Posterior cingulate gyrus (tissue), 11 donors: Measurements from ENCODE around the gene MTOR.
"Not testable (repeated sequence)": the region's sequence is repeated elsewhere in the genome, so short reads cannot be mapped to it uniquely, and the experiment has no call there.

ENCODE experiments used
- DNase-seq, 10 donors: peaks; one replicate each; pipeline versions ENCODE4 v3.0.0 to v3.0.0-alpha.2; 2020 to 2021; ENCODE audit warnings: mixed read lengths in 3 of 10
- intact Hi-C: fragments of 100-400 bp; cut with DNase I; formaldehyde crosslinking; loops from one replicate; pipeline ENCODE4 v1.15.1; 2023

Gene MTOR

GRCh38 chr1:11130406-11130805, 131.9 kb downstream of the MTOR start:
- DNase-seq: peak in 1 of 10 donors; percentile 20
- intact Hi-C loops: no loop called here

GRCh38 chr1:11129649-11130390, 132.5 kb downstream of the MTOR start:
- peak in 1 of 10 donors; percentile 62 for DNase-seq
- intact Hi-C loops: no loop called here

- DNase-seq: no peak
- intact Hi-C loops: no loop called here
Observed at GRCh38 chr1:11126569-11126968, 135.8 kb downstream of the MTOR start.

- no peak for DNase-seq
- intact Hi-C loops: no loop called here
Observed at GRCh38 chr1:11125931-11126330, 136.4 kb downstream of the MTOR start.

DNA sequence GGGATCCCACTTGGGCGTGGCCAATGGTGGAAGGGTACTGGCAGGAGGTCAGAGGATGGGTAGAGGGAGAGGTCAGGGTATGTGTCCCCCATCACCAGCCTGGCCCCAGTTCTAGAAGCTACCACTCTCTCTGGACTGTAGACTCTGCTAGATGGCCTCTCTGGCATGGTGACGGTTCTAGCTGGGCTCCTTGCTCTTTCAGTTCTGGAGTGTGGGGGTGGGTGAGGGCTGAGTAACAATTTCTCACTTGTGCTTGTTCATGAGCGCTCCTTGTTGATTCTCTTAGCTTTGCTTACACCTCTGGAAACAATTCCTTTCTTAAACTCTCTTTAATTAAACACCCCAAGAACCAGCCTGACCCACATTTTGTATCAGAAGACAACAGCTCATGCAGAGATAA, 137.4 kb downstream of the MTOR start:
- peak in 1 of 10 donors; percentile 19 for DNase-seq
- intact Hi-C loops: no loop called here

DNA sequence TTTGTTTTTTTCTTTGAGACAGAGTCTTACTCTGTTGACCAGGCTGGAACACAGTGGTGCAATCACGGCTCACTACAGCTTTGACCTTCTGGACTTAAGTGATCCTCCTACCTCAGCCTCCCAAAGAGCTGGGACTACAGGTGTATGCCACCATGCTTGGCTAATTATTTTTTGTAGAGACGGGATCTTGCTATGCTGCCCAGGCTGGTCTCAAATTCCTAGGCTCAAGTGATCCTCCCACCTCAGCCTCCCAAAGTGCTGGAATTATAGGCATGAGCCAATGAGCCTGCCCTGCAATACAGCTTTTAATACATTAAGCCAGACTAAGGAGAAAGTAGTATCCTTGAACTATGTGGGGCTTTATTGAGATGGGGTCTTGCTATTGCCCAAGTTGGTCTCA, 146.0 kb downstream of the MTOR start:
- DNase-seq: no peak
- intact Hi-C loops: no loop called here

DNA sequence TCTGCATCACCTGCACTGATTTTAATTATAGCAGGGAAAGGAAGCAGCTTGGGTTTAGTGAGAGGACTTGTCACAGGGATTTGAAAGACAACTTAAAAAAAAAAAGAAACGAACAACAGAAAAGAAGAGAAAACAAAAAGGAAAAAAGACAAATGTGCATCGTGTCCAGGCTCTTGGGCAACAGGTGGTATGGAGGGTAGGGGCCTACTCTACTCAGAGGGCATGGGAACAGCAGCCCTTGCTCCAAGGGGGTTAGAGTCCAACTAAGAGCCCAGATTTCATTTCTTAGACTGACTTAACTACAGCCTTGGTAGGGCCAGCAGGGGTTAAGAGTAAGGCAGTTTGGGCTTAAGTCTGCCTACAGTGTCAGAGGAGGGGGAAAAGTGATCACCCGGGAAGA, 147.4 kb downstream of the MTOR start:
- intact Hi-C loops: no loop called here
- DNase-seq: no peak

DNA sequence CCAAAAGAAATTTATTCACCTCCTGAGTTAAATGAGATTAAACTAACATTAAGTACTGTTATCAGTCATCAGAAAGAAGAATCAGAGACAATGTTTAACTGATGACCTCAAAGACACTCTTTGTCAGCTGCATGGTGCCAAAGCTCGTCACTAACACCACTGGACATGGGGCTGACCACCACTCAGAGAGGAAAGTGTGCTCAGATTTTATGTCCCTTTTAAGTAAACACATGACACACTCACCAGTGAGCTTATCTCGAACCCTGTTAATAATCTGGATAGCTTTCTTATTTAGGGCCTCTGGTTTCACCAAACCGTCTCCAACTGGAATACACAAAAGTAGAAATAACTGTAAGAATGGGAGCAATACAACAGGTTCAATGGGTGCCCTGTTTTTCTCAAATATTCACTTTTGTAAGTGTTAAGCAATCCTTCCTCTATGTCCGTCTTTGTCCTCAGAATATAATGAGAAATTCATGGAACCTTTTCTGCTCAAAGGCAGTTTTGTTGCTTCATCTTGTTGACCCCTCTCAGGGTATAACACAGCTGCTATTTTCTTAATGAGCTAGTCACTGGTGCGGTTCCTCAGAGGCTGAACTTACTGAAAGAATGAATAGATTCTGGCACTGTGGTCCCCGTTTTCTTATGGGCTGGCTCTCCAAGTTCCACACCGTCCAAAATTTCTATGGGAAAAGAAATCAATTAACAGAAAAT, 153.1 kb downstream of the MTOR start:
- DNase-seq: no peak
- intact Hi-C loops: no loop called here

- intact Hi-C loops: no loop called here
- DNase-seq: no peak
Observed at GRCh38 chr1:11107599-11107998, 154.8 kb downstream of the MTOR start.

GRCh38 chr1:11105586-11105985, 156.8 kb downstream of the MTOR start:
- DNase-seq: no peak
- intact Hi-C loops: no loop called here

DNA sequence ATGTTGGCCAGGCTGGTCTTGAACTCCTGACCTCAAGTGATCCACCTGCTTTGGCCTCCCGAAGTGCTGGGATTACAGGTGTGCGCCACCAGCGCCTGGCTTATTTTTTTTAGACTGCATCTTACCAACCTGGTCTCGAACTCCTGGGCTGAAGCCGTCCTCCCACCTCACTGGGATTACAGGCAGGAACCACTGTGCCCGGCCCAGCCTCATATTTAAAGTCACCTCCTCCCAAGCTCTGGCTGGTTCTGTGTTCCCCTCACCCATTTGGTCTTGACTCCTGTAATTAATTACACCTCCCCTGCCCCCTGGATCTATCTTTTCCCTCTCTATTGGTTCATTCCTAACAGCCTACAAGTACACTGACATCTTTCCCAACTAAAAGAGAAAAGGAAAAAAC, 161.0 kb downstream of the MTOR start:
- intact Hi-C loops: no loop called here
- no peak for DNase-seq

DNA sequence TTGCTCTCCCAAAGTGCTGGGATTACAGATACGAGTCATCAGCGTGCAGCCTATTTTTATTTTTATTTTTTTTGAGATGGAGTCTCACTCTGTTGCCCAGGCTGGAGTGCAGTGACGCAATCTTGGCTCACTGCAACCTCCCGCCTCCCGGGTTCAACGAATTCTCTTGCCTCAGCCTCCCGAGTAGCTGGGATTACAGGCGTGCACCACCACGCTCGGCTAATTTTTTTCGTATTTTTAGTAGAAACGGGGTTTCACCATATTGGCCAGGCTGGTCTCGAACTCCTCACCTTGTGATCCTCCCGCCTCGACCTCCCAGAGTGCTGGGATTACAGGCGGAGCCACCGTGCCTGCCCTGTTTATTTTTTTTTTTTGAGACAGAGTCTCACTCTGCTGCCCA, 161.5 kb downstream of the MTOR start:
- intact Hi-C loops, DNase-seq: not testable (repeated sequence)

DNA sequence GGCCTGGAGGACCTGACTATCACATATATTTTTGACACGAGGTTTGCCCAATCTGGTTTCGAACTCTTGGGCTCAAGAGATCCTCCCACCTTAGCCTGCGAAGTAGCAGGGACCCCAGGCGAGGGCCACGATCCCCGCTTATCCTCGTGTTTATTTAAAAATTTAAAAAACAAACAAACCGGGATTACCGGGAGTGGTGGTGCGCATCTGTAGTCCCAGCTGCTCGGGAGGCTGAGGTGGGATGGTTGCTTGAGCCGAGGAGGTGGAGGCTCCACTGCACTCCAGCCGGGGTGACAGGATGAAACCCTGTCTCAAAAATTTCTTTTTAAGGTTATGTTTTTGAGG, 162.2 kb downstream of the MTOR start:
- intact Hi-C loops: no loop called here
- DNase-seq: peak in 1 of 10 donors; percentile 12

DNA sequence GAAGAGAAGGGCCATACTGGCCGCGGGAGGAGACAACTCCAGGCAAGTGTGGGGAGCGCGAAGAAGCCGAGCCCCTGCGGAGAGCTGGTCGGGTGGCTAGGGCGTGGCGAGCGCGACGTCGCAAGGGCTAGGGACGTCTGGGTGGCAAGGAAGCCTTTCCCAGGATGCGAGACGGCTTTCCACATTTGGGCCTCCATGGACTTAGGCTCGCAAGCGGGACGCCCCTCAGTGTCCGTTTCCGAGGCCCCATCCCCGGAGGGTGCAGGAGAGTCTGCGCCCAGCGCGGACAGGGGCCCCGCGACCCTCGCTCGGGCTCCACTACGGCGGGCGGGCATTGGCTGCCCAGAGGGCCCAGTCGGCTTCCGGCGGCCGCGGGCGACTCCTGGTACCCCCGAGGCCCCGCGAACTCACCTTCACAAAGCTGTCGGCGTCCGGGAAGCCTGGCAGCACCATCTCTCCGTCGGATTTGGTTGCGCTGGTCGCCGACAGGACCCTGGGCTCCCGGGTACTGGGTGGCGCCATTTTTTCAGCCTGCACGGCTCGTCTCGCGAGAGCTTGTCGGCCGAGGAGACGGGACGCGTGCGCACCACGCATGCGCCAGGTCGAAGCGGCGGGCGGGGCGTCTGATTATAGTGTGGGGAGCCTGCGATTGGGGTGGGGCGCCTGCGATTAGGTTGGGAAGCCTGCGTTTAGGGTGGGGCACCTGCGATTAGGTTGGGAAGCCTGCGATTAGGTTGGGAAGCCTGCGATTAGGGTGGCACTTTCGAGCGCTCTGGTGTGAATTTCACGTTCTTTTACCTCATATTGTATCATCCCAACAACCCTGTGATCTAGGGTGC, 162.8 kb downstream of the MTOR start, which contains the start of gene EXOSC10:
Gene EXOSC10, minus strand, starts transcription at position 560 of the 839 bp plus-strand sequence. Its CDS starts 38 bp downstream, at position 522.
- intact Hi-C loops: loop anchor here (10.0 kb wide), 1 partner anchor 115 kb away; no protein-coding TSS in a partner anchor

GRCh38 chr1:11098931-11099309, 163.4 kb downstream of the MTOR start:
- intact Hi-C loops: loop anchor here (10.0 kb wide), 1 partner anchor 116 kb away; no protein-coding TSS in a partner anchor
- no peak for DNase-seq

More for the DNA sequence above, 162.8 kb downstream of the MTOR start, which contains the start of gene EXOSC10:
- DNase-seq: peak; percentile 89 to 99 (median 94)

GRCh38 chr1:11083784-11084183, 178.6 kb downstream of the MTOR start:
- DNase-seq, intact Hi-C loops: not testable (repeated sequence)

GRCh38 chr1:11080931-11081330, 181.4 kb downstream of the MTOR start:
- intact Hi-C loops: no loop called here
- DNase-seq: no peak

GRCh38 chr1:11078631-11079030, 183.7 kb downstream of the MTOR start:
- DNase-seq: no peak
- intact Hi-C loops: no loop called here

DNA sequence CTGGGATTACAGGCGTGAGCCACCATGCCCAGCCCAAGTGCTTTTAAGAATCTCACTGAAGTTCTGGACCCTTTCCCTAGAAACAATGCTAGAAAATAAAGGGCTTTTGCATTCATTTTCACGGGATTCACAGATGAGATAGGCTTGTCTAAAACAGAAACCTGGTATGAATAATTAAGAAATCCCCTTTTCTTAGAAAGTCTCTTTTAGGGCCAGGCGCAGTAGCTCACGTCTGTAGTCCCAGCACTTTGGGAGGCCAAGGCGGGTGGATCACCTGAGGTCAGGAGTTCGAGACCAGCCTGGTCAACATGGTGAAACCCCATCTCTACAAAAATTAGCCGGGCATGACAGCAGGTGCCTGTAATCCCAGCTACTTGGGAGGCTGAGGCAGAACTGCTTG, 189.0 kb downstream of the MTOR start:
- intact Hi-C loops, DNase-seq: not testable (repeated sequence)

- peak in 2 of 10 donors; percentile 5 to 75 for DNase-seq
- intact Hi-C loops: no loop called here
Observed at GRCh38 chr1:11072216-11072917, 190.0 kb downstream of the MTOR start.
